ENCODE results near the gene DIPK2A. TPM values are rescaled to one million over a fixed set of nuclear protein-coding genes. Genes with fewer than 3 reads are reported as not detected.

DIPK2A gene
- total and polyA plus RNA-seq, 2 of the 4 experiments (the other 2 are of a cell fraction), result 9.3 to 14.0 TPM

- Histone ChIP-seq H3K4me2 (ENCODE audit: low read depth, low read length) (no peak overlapping the region), H3K79me1 (ENCODE audit: low read depth in 1 of 2, low read length in 2 of 2) (no peaks in the 10 kb centered on the region), H3K56ac (ENCODE audit: extremely low read depth, insufficient read depth, low read length) (no peak overlapping the region), H4K5ac (ENCODE audit: low read depth, low read length) (no peak overlapping the region), H3K9me3 (ENCODE audit: control insufficient read depth, insufficient read depth, low read length) (no peaks in the 10 kb centered on the region), H3K9me1 (ENCODE audit: insufficient read depth, low read length) (no peaks in the 10 kb centered on the region), H3K23ac (ENCODE audit: low read depth, low read length) (no peak overlapping the region), H3K4ac (ENCODE audit: low read depth, low read length) (no peak overlapping the region), H4K8ac (ENCODE audit: low read depth in 2 of 2, low read length in 2 of 2) (no peak overlapping the region), H2AK9ac (replicated peaks; ENCODE audit: low read depth, low read length, poor library complexity) (no peak overlapping the region), H3K36me3 (ENCODE audit: control insufficient read depth, insufficient read depth, low read length) (no peaks in the 10 kb centered on the region), H2AFZ (replicated peaks; ENCODE audit: low read length, poor library complexity) (no peak overlapping the region), H2BK15ac (ENCODE audit: low read depth, low read length) (no peak overlapping the region), H3K4me3 (ENCODE audit: insufficient read depth, low read depth, low read length) (no peak overlapping the region), H2BK20ac (ENCODE audit: low read depth, low read length) (no peak overlapping the region), H4K20me1 (ENCODE audit: insufficient read depth, low read length) (no peaks in the 10 kb centered on the region), H3K4me1 (ENCODE audit: control insufficient read depth, insufficient read depth, low read length) (no peaks in the 10 kb centered on the region), H4K91ac (ENCODE audit: insufficient read depth, low read depth, low read length) (no peak overlapping the region), H3K18ac (ENCODE audit: low read depth, low read length) (no peak overlapping the region), H2AK5ac (ENCODE audit: low read depth, low read length) (no peak overlapping the region), H3K27ac (ENCODE audit: insufficient read depth, low read length) (no peak overlapping the region), H2BK5ac (ENCODE audit: low read depth, low read length, poor library complexity, severe bottlenecking) (no peak overlapping the region), H3K14ac (replicated peaks; ENCODE audit: low read depth, low read length) (no peak overlapping the region), H2BK120ac (ENCODE audit: low read depth, low read length) (no peak overlapping the region), H3K9ac (ENCODE audit: low read depth, low read length) (no peak overlapping the region), H3K27me3 (ENCODE audit: control insufficient read depth, insufficient read depth, low read length) (no peaks in the 10 kb centered on the region)
- dilution Hi-C loops (cut with HindIII; ENCODE audit: low sequenced_read_pairs, unreplicated experiment), result no loop called here
- CTCF ChIA-PET, result no interaction called here
- in situ Hi-C loops (cut with MboI; ENCODE audit: low sequenced_read_pairs), result loop anchor here (10.0 kb wide), 1 partner anchor 176 kb away; no protein-coding TSS in a partner anchor
- intact Hi-C loops (cut with micrococcal nuclease), result loop anchor here (1.0 to 2.0 kb wide), 3 partner anchors 55 to 176 kb away; no protein-coding TSS in a partner anchor
- WGBS, 2 experiments (ENCODE audit: extremely low coverage in 2 of 2, insufficient read length in 1 of 2), result 80% methylated on average over 1 of the region's 2 CpGs; no CpG with 5 or more reads in 1 of the 2 experiments
- TF ChIP-seq RAD21 (IDR thresholded peaks at IDR 0.05; ENCODE audit: low read length) (no peak), SMC3 (IDR thresholded peaks at IDR 0.05; ENCODE audit: low read depth, low read length) (no peak), ELK1 (IDR thresholded peaks at IDR 0.05; ENCODE audit: borderline replicate concordance, low read depth, low read length) (no peak), MXI1 (IDR thresholded peaks at IDR 0.05; ENCODE audit: borderline replicate concordance, low read depth, low read length) (no peak)
- BruUV-seq (replicated peaks), result no TSS peak
- POLR2A ChIA-PET (ENCODE audit: unreplicated experiment), result no interaction called here
- DNase-seq (no peak), ATAC-seq (ENCODE audit: low read depth) (no peak)
These were observed 20.8 kb upstream of the DIPK2A start for GRCh38 chr3:143950810-143951209.

Measured in IMR-90 (cell line).